GM12874 (cell line): Measurements from ENCODE around the gene PLXND1.

Experiments used
- CTCF ChIP-seq: IDR thresholded peaks from 2 replicates; pipeline ENCODE4 v1.5.1; 2011; ENCODE audit warnings: low read depth, mild to moderate bottlenecking, control low read depth, low read length, moderate library complexity; ENCODE audit not compliant: insufficient read depth

PLXND1 gene

GRCh38 chr3:129559565-129560079 is 46.9 kb downstream of the PLXND1 start:
- TF ChIP-seq CTCF, result no peak

- no peak for TF ChIP-seq CTCF
Measured at GRCh38 chr3:129558772-129559564, 47.5 kb downstream of the PLXND1 start.

GRCh38 chr3:129558081-129558771 is 48.2 kb downstream of the PLXND1 start:
- no peak for TF ChIP-seq CTCF

GRCh38 chr3:129557548-129557894 is 49.0 kb downstream of the PLXND1 start:
- TF ChIP-seq CTCF, result no peak

GRCh38 chr3:129556890-129557547 is 49.5 kb downstream of the PLXND1 start:
- TF ChIP-seq CTCF, result no peak

GRCh38 chr3:129556358-129556695 is 50.1 kb downstream of the PLXND1 start:
- TF ChIP-seq CTCF, result no peak

- TF ChIP-seq CTCF, result no peak
Measured at GRCh38 chr3:129555616-129556357, 50.7 kb downstream of the PLXND1 start.
